Stimulated activated CD4-positive, alpha-beta T cell treated with anti-CD3 and anti-CD28 coated beads, Interleukin-1b, Interleukin-23, amount 100 ng/mL, for 24 hours (primary cell): ENCODE results near the gene CRABP2.

Experiments
- DNase-seq, 4 experiments: peaks; one replicate each; pipeline ENCODE4 v3.0.0-alpha.2; 2020; ENCODE audit warnings: low read depth in 4 of 4, low spot score in 1 of 4

The CRABP2 gene

GRCh38 chr1:156691665-156692440, 13.5 kb downstream of the CRABP2 start:
- DNase-seq: no peak

GRCh38 chr1:156691191-156691590, 14.2 kb downstream of the CRABP2 start:
- no peak for DNase-seq

- DNase-seq: no peak
Observed at GRCh38 chr1:156690675-156691036, 14.7 kb downstream of the CRABP2 start.

- no peak for DNase-seq
Observed at GRCh38 chr1:156689953-156690674, 15.3 kb downstream of the CRABP2 start.

- peak; percentile 38 to 62 (median 62) for DNase-seq
Observed at GRCh38 chr1:156689035-156689952, 16.1 kb downstream of the CRABP2 start.

GRCh38 chr1:156684227-156684782, 21.1 kb downstream of the CRABP2 start:
- DNase-seq: no peak

- no peak for DNase-seq
Observed at GRCh38 chr1:156682166-156682890, 23.1 kb downstream of the CRABP2 start.

GRCh38 chr1:156681196-156681960, 24.0 kb downstream of the CRABP2 start:
- no peak for DNase-seq

GRCh38 chr1:156680056-156680455, 25.3 kb downstream of the CRABP2 start:
- DNase-seq: no peak

- DNase-seq: no peak
Observed at GRCh38 chr1:156677616-156678596, 27.5 kb downstream of the CRABP2 start.

- no peak for DNase-seq
Observed at GRCh38 chr1:156676820-156677615, 28.4 kb downstream of the CRABP2 start, which contains the start of gene NES. NES (minus strand) TSS chr1:156677407; CDS start chr1:156677264, 143 bp downstream.

- DNase-seq: no peak
Observed at GRCh38 chr1:156676114-156676819, 29.1 kb downstream of the CRABP2 start.

- DNase-seq: no peak
Observed at GRCh38 chr1:156675210-156676113, 29.9 kb downstream of the CRABP2 start.

- no peak for DNase-seq
Observed at GRCh38 chr1:156673387-156674121, 31.8 kb downstream of the CRABP2 start.

GRCh38 chr1:156671804-156672203, 33.6 kb downstream of the CRABP2 start:
- DNase-seq: no peak
